WERI-Rb-1 (cell line): ENCODE results near the gene TMEM108.

Experiments
- DNase-seq: peaks from one replicate; pipeline ENCODE4 v3.0.0-alpha.2; 2020
- H3K27ac ChIP-seq: fragments of 250-450 bp; sonication (Bioruptor Pico); 2 replicates; pipeline ENCODE4 v1.5.1; 2020; ENCODE audit warnings: mild to moderate bottlenecking, moderate library complexity
- H3K27me3 ChIP-seq: fragments of 250-450 bp; sonication (Bioruptor Pico); 2 replicates; pipeline ENCODE4 v1.5.1; 2021; ENCODE audit warnings: mild to moderate bottlenecking, low read depth, moderate library complexity; ENCODE audit not compliant: insufficient read depth, severe bottlenecking
- H3K36me3 ChIP-seq: fragments of 250-450 bp; sonication (Bioruptor Pico); 2 replicates; pipeline ENCODE4 v1.5.1; 2020; ENCODE audit warnings: mild to moderate bottlenecking, moderate library complexity
- H3K4me3 ChIP-seq: 2 replicates; pipeline ENCODE4 v1.5.1; 2011; ENCODE audit warnings: low read depth, mild to moderate bottlenecking, control low read depth, low read length
- H3K9me3 ChIP-seq: fragments of 250-450 bp; sonication (Bioruptor Pico); 2 replicates; pipeline ENCODE4 v1.5.1; 2021; ENCODE audit warnings: mild to moderate bottlenecking, moderate library complexity; ENCODE audit not compliant: severe bottlenecking
- CTCF ChIP-seq: IDR thresholded peaks from 2 replicates; pipeline ENCODE4 v1.5.1; 2011; ENCODE audit warnings: low read depth, mild to moderate bottlenecking, control low read depth, inconsistent platforms, low read length

TMEM108 gene

GRCh38 chr3:133058243-133058642 is 20.1 kb downstream of the TMEM108 start:
- H3K36me3 ChIP-seq, result no peaks in the 10 kb centered on the region
- no peak overlapping the region for H3K27ac ChIP-seq
- no peak for DNase-seq
- no peaks in the 10 kb centered on the region for H3K9me3 ChIP-seq
- H3K4me3 ChIP-seq, result no peak overlapping the region
- no peaks in the 10 kb centered on the region for H3K27me3 ChIP-seq
- no peak for TF ChIP-seq CTCF

GRCh38 chr3:133058831-133059230 is 20.6 kb downstream of the TMEM108 start:
- H3K36me3 ChIP-seq, result no peaks in the 10 kb centered on the region
- H3K4me3 ChIP-seq, result no peak overlapping the region
- TF ChIP-seq CTCF, result no peak
- H3K27ac ChIP-seq, result no peak overlapping the region
- DNase-seq, result no peak
- no peaks in the 10 kb centered on the region for H3K27me3 ChIP-seq
- no peaks in the 10 kb centered on the region for H3K9me3 ChIP-seq

- Histone ChIP-seq H3K27ac (no peak overlapping the region), H3K36me3 (no peaks in the 10 kb centered on the region), H3K27me3 (no peaks in the 10 kb centered on the region), H3K9me3 (no peaks in the 10 kb centered on the region), H3K4me3 (no peak overlapping the region)
- TF ChIP-seq CTCF, result no peak
- no peak for DNase-seq
These were observed 27.2 kb downstream of the TMEM108 start for GRCh38 chr3:133065193-133065961.

GRCh38 chr3:133066026-133066425 is 27.8 kb downstream of the TMEM108 start:
- no peaks in the 10 kb centered on the region for H3K9me3 ChIP-seq
- no peak for TF ChIP-seq CTCF
- no peak for DNase-seq
- no peaks in the 10 kb centered on the region for H3K36me3 ChIP-seq
- H3K27me3 ChIP-seq, result no peaks in the 10 kb centered on the region
- H3K4me3 ChIP-seq, result no peak overlapping the region
- H3K27ac ChIP-seq, result no peak overlapping the region

GRCh38 chr3:133069556-133070286 is 31.5 kb downstream of the TMEM108 start:
- no peak for TF ChIP-seq CTCF

More at GRCh38 chr3:133069556-133070286, 31.5 kb downstream of the TMEM108 start:
- no peaks in the 10 kb centered on the region for H3K27me3 ChIP-seq
- H3K4me3 ChIP-seq, result no peak overlapping the region
- no peaks in the 10 kb centered on the region for H3K9me3 ChIP-seq
- DNase-seq, result no peak
- no peaks in the 10 kb centered on the region for H3K36me3 ChIP-seq
- H3K27ac ChIP-seq, result no peak overlapping the region
